Measurements from ENCODE around the gene RNF7. TPM values are rescaled to one million over a fixed set of nuclear protein-coding genes. Genes with fewer than 3 reads are reported as not detected.
"Not testable (repeated sequence)": the region's sequence is repeated elsewhere in the genome, so short reads cannot be mapped to it uniquely, and the experiment has no call there.

Gene RNF7
- total RNA-seq, 1 donor from 2014 or later, result 67.3 TPM

- intact Hi-C loops (cut with micrococcal nuclease), result loop anchor here (5.0 kb wide), 1 partner anchor 542 kb away; no protein-coding TSS in a partner anchor
- Mint-ChIP-seq H3K36me3 (ENCODE audit: low read depth) (peaks cover 27% of the 10 kb centered on the region), H3K27ac (no peak overlapping the region)
Measured at GRCh38 chr3:141740349-141740748, 2.3 kb downstream of the RNF7 start.

GRCh38 chr3:141743305-141743704 lies 5.2 kb downstream of the RNF7 start:
- intact Hi-C loops (cut with micrococcal nuclease), result loop anchor here (5.0 kb wide), 1 partner anchor 539 kb away; no protein-coding TSS in a partner anchor
- DNase-seq, result no peak
- no peaks in the 10 kb centered on the region for H3K27me3 Mint-ChIP-seq
- peaks cover 41% of the 10 kb centered on the region for H3K36me3 Mint-ChIP-seq (ENCODE audit: low read depth)
- peaks cover 26% of the 10 kb centered on the region for H3K4me1 Mint-ChIP-seq
- no peak overlapping the region for H3K4me3 Mint-ChIP-seq
- no peak overlapping the region for H3K27ac Mint-ChIP-seq
- no peaks in the 10 kb centered on the region for H3K9me3 Mint-ChIP-seq

More at GRCh38 chr3:141740349-141740748, 2.3 kb downstream of the RNF7 start:
- peaks cover 28% of the 10 kb centered on the region for H3K4me1 Mint-ChIP-seq
- no peak for DNase-seq
- H3K4me3 Mint-ChIP-seq, result peak overlapping the region; percentile 92
- H3K27me3 Mint-ChIP-seq, result no peaks in the 10 kb centered on the region
- H3K9me3 Mint-ChIP-seq, result no peaks in the 10 kb centered on the region

- Mint-ChIP-seq H3K27ac (no peak overlapping the region), H3K27me3 (no peaks in the 10 kb centered on the region), H3K9me3 (no peaks in the 10 kb centered on the region), H3K4me1 (peaks cover 9% of the 10 kb centered on the region), H3K4me3 (no peak overlapping the region), H3K36me3 (ENCODE audit: low read depth) (peaks cover 49% of the 10 kb centered on the region)
- intact Hi-C loops (cut with micrococcal nuclease), result no loop called here
- DNase-seq, result no peak
Measured at GRCh38 chr3:141746962-141747361, 8.9 kb downstream of the RNF7 start.

GRCh38 chr3:141753399-141753798 lies 15.3 kb downstream of the RNF7 start:
- no peaks in the 10 kb centered on the region for H3K27me3 Mint-ChIP-seq
- no peak overlapping the region for H3K27ac Mint-ChIP-seq
- H3K4me3 Mint-ChIP-seq, result no peak overlapping the region
- no peaks in the 10 kb centered on the region for H3K4me1 Mint-ChIP-seq
- no peak for DNase-seq
- intact Hi-C loops (cut with micrococcal nuclease), result no loop called here
- peaks cover 14% of the 10 kb centered on the region for H3K36me3 Mint-ChIP-seq (ENCODE audit: low read depth)
- no peaks in the 10 kb centered on the region for H3K9me3 Mint-ChIP-seq

GRCh38 chr3:141754032-141754431 lies 15.9 kb downstream of the RNF7 start:
- DNase-seq, result no peak
- H3K4me3 Mint-ChIP-seq, result no peak overlapping the region
- no peak overlapping the region for H3K27ac Mint-ChIP-seq
- no peaks in the 10 kb centered on the region for H3K27me3 Mint-ChIP-seq
- H3K36me3 Mint-ChIP-seq (ENCODE audit: low read depth), result peaks cover 10% of the 10 kb centered on the region
- intact Hi-C loops (cut with micrococcal nuclease), result no loop called here
- H3K9me3 Mint-ChIP-seq, result no peaks in the 10 kb centered on the region
- no peaks in the 10 kb centered on the region for H3K4me1 Mint-ChIP-seq

GRCh38 chr3:141762552-141762951 lies 24.5 kb downstream of the RNF7 start:
- H3K27me3 Mint-ChIP-seq; H3K36me3 Mint-ChIP-seq (ENCODE audit: low read depth); intact Hi-C loops (cut with micrococcal nuclease); H3K4me3 Mint-ChIP-seq; H3K9me3 Mint-ChIP-seq; H3K4me1 Mint-ChIP-seq; H3K27ac Mint-ChIP-seq; DNase-seq: not testable (repeated sequence)

- intact Hi-C loops (cut with micrococcal nuclease), result no loop called here
- DNase-seq, result no peak
- H3K27ac Mint-ChIP-seq, result no peak within 1 kb of the TSS
- no peaks in the 10 kb centered on the region for H3K36me3 Mint-ChIP-seq (ENCODE audit: low read depth)
- no peak within 1 kb of the TSS for H3K4me3 Mint-ChIP-seq
- no peaks in the 10 kb centered on the region for H3K9me3 Mint-ChIP-seq
- H3K27me3 Mint-ChIP-seq, result no peaks in the 10 kb centered on the region
- H3K4me1 Mint-ChIP-seq, result peaks cover 4% of the 10 kb centered on the region
Measured at GRCh38 chr3:141763088-141763750, 25.1 kb downstream of the RNF7 start, which contains the start of gene GRK7. GRK7 (plus strand) TSS chr3:141763408; CDS start chr3:141778285, 14,877 bp downstream.

- intact Hi-C loops (cut with micrococcal nuclease), result no loop called here
- Mint-ChIP-seq H3K4me1 (peaks cover 4% of the 10 kb centered on the region), H3K27me3 (no peaks in the 10 kb centered on the region), H3K9me3 (no peaks in the 10 kb centered on the region), H3K36me3 (ENCODE audit: low read depth) (no peaks in the 10 kb centered on the region), H3K4me3 (no peak overlapping the region), H3K27ac (no peak overlapping the region)
- DNase-seq, result no peak
Measured at GRCh38 chr3:141764045-141764444, 25.9 kb downstream of the RNF7 start.

GRCh38 chr3:141764465-141764864 lies 26.4 kb downstream of the RNF7 start:
- no peak overlapping the region for H3K4me3 Mint-ChIP-seq
- H3K27ac Mint-ChIP-seq, result no peak overlapping the region
- H3K9me3 Mint-ChIP-seq, result no peaks in the 10 kb centered on the region
- H3K27me3 Mint-ChIP-seq, result no peaks in the 10 kb centered on the region
- no peaks in the 10 kb centered on the region for H3K36me3 Mint-ChIP-seq (ENCODE audit: low read depth)
- DNase-seq, result no peak
- H3K4me1 Mint-ChIP-seq, result peaks cover 4% of the 10 kb centered on the region
- intact Hi-C loops (cut with micrococcal nuclease), result no loop called here

- no peak overlapping the region for H3K27ac Mint-ChIP-seq
- DNase-seq, result no peak
- peaks cover 4% of the 10 kb centered on the region for H3K4me1 Mint-ChIP-seq
- no peak overlapping the region for H3K4me3 Mint-ChIP-seq
- no peaks in the 10 kb centered on the region for H3K36me3 Mint-ChIP-seq (ENCODE audit: low read depth)
- intact Hi-C loops (cut with micrococcal nuclease), result no loop called here
- H3K9me3 Mint-ChIP-seq, result no peaks in the 10 kb centered on the region
- no peaks in the 10 kb centered on the region for H3K27me3 Mint-ChIP-seq
Measured at GRCh38 chr3:141764986-141765385, 26.9 kb downstream of the RNF7 start.

- Mint-ChIP-seq H3K4me1 (peaks cover 4% of the 10 kb centered on the region), H3K27me3 (no peaks in the 10 kb centered on the region), H3K4me3 (no peak overlapping the region), H3K9me3 (peaks cover 4% of the 10 kb centered on the region), H3K27ac (no peak overlapping the region), H3K36me3 (ENCODE audit: low read depth) (no peaks in the 10 kb centered on the region)
- intact Hi-C loops (cut with micrococcal nuclease), result no loop called here
- no peak for DNase-seq
Measured at GRCh38 chr3:141767066-141767465, 29.0 kb downstream of the RNF7 start.

- Mint-ChIP-seq H3K27me3 (no peaks in the 10 kb centered on the region), H3K4me3 (no peak overlapping the region), H3K9me3 (peaks cover 4% of the 10 kb centered on the region), H3K36me3 (ENCODE audit: low read depth) (no peaks in the 10 kb centered on the region), H3K4me1 (peaks cover 4% of the 10 kb centered on the region), H3K27ac (no peak overlapping the region)
- intact Hi-C loops (cut with micrococcal nuclease), result no loop called here
- DNase-seq, result no peak
Measured at GRCh38 chr3:141769221-141769894, 31.3 kb downstream of the RNF7 start.

- no peaks in the 10 kb centered on the region for H3K36me3 Mint-ChIP-seq (ENCODE audit: low read depth)
Measured at GRCh38 chr3:141773676-141774075, 35.6 kb downstream of the RNF7 start.

GRCh38 chr3:141776376-141776775 lies 38.3 kb downstream of the RNF7 start:
- no peak overlapping the region for H3K4me3 Mint-ChIP-seq
- no peak for DNase-seq
- H3K36me3 Mint-ChIP-seq (ENCODE audit: low read depth), result no peaks in the 10 kb centered on the region
- intact Hi-C loops (cut with micrococcal nuclease), result no loop called here
- no peak overlapping the region for H3K27ac Mint-ChIP-seq
- no peaks in the 10 kb centered on the region for H3K4me1 Mint-ChIP-seq
- no peaks in the 10 kb centered on the region for H3K9me3 Mint-ChIP-seq
- no peaks in the 10 kb centered on the region for H3K27me3 Mint-ChIP-seq

More at GRCh38 chr3:141773676-141774075, 35.6 kb downstream of the RNF7 start:
- DNase-seq, result no peak
- intact Hi-C loops (cut with micrococcal nuclease), result no loop called here
- no peak overlapping the region for H3K4me3 Mint-ChIP-seq
- H3K27ac Mint-ChIP-seq, result no peak overlapping the region
- no peaks in the 10 kb centered on the region for H3K27me3 Mint-ChIP-seq
- H3K9me3 Mint-ChIP-seq, result peaks cover 4% of the 10 kb centered on the region
- H3K4me1 Mint-ChIP-seq, result no peaks in the 10 kb centered on the region
